HG03457 (cell line): ENCODE results near the gene PRKRIP1.
"Not testable (repeated sequence)": the region's sequence is repeated elsewhere in the genome, so short reads cannot be mapped to it uniquely, and the experiment has no call there.

Source experiments
- ATAC-seq: cut with Tn5 transposase; IDR thresholded peaks from one replicate; pipeline ENCODE4 v1.9.1; 2021; ENCODE audit warnings: moderate number of reproducible peaks; ENCODE audit not compliant: unreplicated experiment

Gene PRKRIP1

GRCh38 chr7:102474736-102475435 lies 78.7 kb downstream of the PRKRIP1 start:
- not testable (repeated sequence) for ATAC-seq
